Breast epithelium (tissue), 4 donors: ENCODE data around the gene POLR1F. TPM values are rescaled to one million over a fixed set of nuclear protein-coding genes. Genes with fewer than 3 reads are reported as not detected.

ENCODE experiments used
- DNase-seq, 2 donors: peaks; one replicate each; pipeline ENCODE4 v3.0.0-alpha.2; 2019; ENCODE audit warnings: low spot score in 2 of 2
- H3K27ac ChIP-seq, 2 donors: fragments of 200-600 bp; sonication (generic) in 1 of 2; one replicate each; pipeline ENCODE4 v1.5.1; 2016 to 2019; ENCODE audit warnings: mild to moderate bottlenecking in 1 of 2
- H3K27me3 ChIP-seq, 2 donors: fragments of 200-600 bp; sonication (generic) in 1 of 2; one replicate each; pipeline versions ENCODE4 v1.5.1 to v1.6.0; 2017 to 2019; ENCODE audit warnings: control low read depth in 1 of 2, mild to moderate bottlenecking in 1 of 2
- H3K36me3 ChIP-seq: fragments of 200-600 bp; one replicate; pipeline ENCODE4 v1.5.1; 2019
- H3K4me1 ChIP-seq, 2 donors: fragments of 200-600 bp; sonication (generic); one replicate each; pipeline ENCODE4 v1.5.1; 2016 to 2019; ENCODE audit warnings: control low read depth in 1 of 2
- H3K4me3 ChIP-seq, 3 donors: fragments of 200-600 bp; sonication (generic); 1 replicate in 2 of 3; 2 replicates in 1 of 3; pipeline ENCODE4 v1.5.1; 2016 to 2019; ENCODE audit warnings: mild to moderate bottlenecking in 3 of 3, moderate library complexity in 2 of 3
- H3K9me3 ChIP-seq, 2 donors: fragments of 200-600 bp; sonication (generic) in 1 of 2; one replicate each; pipeline ENCODE4 v1.5.1; 2016 to 2019; ENCODE audit warnings: control low read depth in 1 of 2
- CTCF ChIP-seq, 3 donors: fragments of 450-650 bp; IDR thresholded peaks; one replicate each; pipeline ENCODE4 v1.5.1; 2016 to 2017; ENCODE audit warnings: antibody characterized with exemption in 3 of 3, mild to moderate bottlenecking in 3 of 3, moderate library complexity in 3 of 3
- POLR2A ChIP-seq: fragments of 450-650 bp; IDR thresholded peaks from one replicate; pipeline ENCODE4 v1.6.1; 2016; ENCODE audit warnings: antibody characterized with exemption, mild to moderate bottlenecking, moderate library complexity
- POLR2AphosphoS5 ChIP-seq, 3 donors: sonication (generic); formaldehyde crosslinking; IDR thresholded peaks; one replicate each; pipeline ENCODE4 v1.6.1; 2017; ENCODE audit warnings: antibody characterized with exemption in 3 of 3
- intact Hi-C: fragments of 100-400 bp; cut with DNase I; formaldehyde crosslinking; loops from one replicate; pipeline ENCODE4 v1.15.1; 2023; ENCODE audit warnings: low total_unique reads
- total RNA-seq, 3 donors: library from RNA; depleted of rRNA; stranded (reverse); fragments of >200 nt; gene quantifications; one replicate each; pipeline ENCODE4 v1.1.0, GENCODE V29; 2016

The POLR1F gene
- total RNA-seq, 3 donors from 2014 or later, result 12.5 to 20.5 (median 17.0) TPM

- Histone ChIP-seq H3K4me1 (no peaks in the 10 kb centered on the region), H3K27me3 (no peaks in the 10 kb centered on the region), H3K36me3 (no peaks in the 10 kb centered on the region), H3K4me3 (no peak overlapping the region), H3K9me3 (no peaks in the 10 kb centered on the region), H3K27ac (no peak overlapping the region)
- TF ChIP-seq CTCF (IDR thresholded peaks at IDR 0.05) (no peak), POLR2AphosphoS5 (IDR thresholded peaks at IDR 0.05) (no peak), POLR2A (no peak)
- DNase-seq, result no peak
- intact Hi-C loops, result no loop called here
Observed at GRCh38 chr7:19744075-19744474, 35.2 kb upstream of the POLR1F start.

DNA sequence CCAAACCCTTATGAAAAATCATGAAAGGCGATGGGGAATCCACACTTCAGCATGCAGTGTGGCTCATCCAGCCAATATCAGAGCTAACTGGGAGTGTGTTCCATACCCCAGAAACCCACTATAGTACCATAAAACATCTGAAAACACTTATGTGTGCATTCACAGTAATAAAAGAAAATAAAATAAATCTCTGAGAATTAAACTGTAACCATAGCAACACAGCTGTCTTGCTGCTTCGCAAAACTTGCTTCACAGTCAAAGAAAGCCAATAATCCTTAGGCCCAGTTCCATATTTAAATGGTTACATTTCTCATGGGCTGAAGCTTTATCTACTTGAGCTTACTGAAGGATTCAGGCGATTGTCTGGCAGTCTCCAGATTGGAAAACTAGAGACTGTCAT lies 19.9 kb upstream of the POLR1F start:
- no peak for DNase-seq
- Histone ChIP-seq H3K9me3 (no peaks in the 10 kb centered on the region), H3K27me3 (peaks cover 0 to 6% of the 10 kb centered on the region in 2 donors), H3K4me1 (no peaks in the 10 kb centered on the region), H3K36me3 (no peaks in the 10 kb centered on the region), H3K27ac (no peak overlapping the region), H3K4me3 (no peak overlapping the region)
- TF ChIP-seq CTCF (IDR thresholded peaks at IDR 0.05), result no peak
- no peak for TF ChIP-seq POLR2AphosphoS5 (IDR thresholded peaks at IDR 0.05)
- TF ChIP-seq POLR2A, result no peak
- intact Hi-C loops, result no loop called here

DNA sequence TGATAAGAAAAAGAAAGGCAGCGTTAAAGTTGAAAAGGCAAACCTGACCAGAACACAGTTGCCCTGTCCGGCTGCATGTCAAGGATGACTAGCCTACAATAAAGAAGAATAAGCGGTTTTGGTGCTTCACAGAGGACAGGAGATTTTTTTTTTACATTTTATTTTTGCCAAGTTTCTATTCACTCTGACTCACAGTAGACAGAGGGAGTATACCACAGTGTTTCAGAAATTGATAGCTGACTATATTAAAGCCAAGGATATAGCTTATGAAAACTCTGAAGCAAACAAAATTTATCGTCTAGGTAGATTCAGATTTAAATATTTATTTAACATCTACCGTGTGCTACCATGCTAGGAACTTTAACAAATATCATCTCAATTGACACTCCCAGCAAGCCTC lies 16.9 kb upstream of the POLR1F start:
- intact Hi-C loops, result no loop called here
- H3K4me1 ChIP-seq, result no peaks in the 10 kb centered on the region
- no peak overlapping the region for H3K4me3 ChIP-seq
- TF ChIP-seq POLR2AphosphoS5 (IDR thresholded peaks at IDR 0.05) (no peak), POLR2A (no peak), CTCF (IDR thresholded peaks at IDR 0.05) (no peak)
- no peak overlapping the region for H3K27ac ChIP-seq
- H3K9me3 ChIP-seq, result no peaks in the 10 kb centered on the region
- DNase-seq, result no peak
- H3K36me3 ChIP-seq, result no peaks in the 10 kb centered on the region
- H3K27me3 ChIP-seq, result peaks cover 0 to 6% of the 10 kb centered on the region in 2 donors

DNA sequence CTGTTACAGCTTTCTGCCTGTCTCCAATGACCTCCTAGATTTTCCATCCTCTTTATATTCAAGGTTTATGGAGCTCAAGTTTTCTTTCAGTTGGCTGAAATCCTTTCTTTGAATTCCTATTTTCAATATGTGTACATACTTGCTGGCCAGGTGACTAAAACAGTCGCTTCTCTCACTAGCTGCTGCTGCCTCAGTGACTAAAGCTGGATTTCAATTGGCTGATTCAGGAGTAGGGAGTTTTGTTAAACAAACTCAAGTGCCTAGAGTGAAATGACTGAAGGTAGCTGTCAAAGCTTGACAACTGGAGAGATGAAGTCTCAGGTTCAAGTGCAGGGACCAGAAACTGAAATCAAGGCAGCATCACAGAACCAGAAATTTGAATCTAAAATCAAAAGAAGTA lies 6.7 kb upstream of the POLR1F start:
- no peak overlapping the region for H3K4me3 ChIP-seq
- no peaks in the 10 kb centered on the region for H3K4me1 ChIP-seq
- H3K36me3 ChIP-seq, result no peaks in the 10 kb centered on the region
- H3K27me3 ChIP-seq, result no peaks in the 10 kb centered on the region
- H3K27ac ChIP-seq, result no peak overlapping the region
- no peaks in the 10 kb centered on the region for H3K9me3 ChIP-seq
- intact Hi-C loops, result no loop called here
- DNase-seq, result no peak
- TF ChIP-seq POLR2A (no peak), CTCF (IDR thresholded peaks at IDR 0.05) (no peak)

DNA sequence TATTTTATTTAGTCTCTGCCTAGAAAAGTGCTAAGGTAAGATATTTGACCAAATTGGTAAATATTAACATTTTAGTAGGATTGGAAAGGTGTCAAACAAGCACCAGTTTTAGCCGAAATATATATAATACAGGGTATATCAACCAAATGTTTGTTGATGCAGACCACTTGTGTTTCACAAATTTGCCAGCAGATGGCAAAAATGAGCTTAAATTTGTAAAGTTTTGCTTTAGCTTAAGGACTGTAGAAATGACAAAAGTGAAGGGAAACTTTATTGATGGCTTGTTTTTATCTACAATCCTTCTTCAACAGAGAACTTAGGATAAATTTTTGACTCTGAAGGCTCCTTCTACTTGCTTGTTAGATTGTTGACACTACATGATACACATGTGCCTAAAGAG lies 4.8 kb upstream of the POLR1F start:
- no peak for DNase-seq
- no peak overlapping the region for H3K27ac ChIP-seq
- no peaks in the 10 kb centered on the region for H3K27me3 ChIP-seq
- TF ChIP-seq POLR2A, result no peak
- TF ChIP-seq CTCF (IDR thresholded peaks at IDR 0.05), result peak; percentile 23 to 54 (median 48)
- H3K9me3 ChIP-seq, result no peaks in the 10 kb centered on the region
- H3K36me3 ChIP-seq, result no peaks in the 10 kb centered on the region
- intact Hi-C loops, result no loop called here
- H3K4me1 ChIP-seq, result no peaks in the 10 kb centered on the region
- H3K4me3 ChIP-seq, result no peak overlapping the region
